ENCODE results near the gene POLR2I.

The POLR2I gene

DNA sequence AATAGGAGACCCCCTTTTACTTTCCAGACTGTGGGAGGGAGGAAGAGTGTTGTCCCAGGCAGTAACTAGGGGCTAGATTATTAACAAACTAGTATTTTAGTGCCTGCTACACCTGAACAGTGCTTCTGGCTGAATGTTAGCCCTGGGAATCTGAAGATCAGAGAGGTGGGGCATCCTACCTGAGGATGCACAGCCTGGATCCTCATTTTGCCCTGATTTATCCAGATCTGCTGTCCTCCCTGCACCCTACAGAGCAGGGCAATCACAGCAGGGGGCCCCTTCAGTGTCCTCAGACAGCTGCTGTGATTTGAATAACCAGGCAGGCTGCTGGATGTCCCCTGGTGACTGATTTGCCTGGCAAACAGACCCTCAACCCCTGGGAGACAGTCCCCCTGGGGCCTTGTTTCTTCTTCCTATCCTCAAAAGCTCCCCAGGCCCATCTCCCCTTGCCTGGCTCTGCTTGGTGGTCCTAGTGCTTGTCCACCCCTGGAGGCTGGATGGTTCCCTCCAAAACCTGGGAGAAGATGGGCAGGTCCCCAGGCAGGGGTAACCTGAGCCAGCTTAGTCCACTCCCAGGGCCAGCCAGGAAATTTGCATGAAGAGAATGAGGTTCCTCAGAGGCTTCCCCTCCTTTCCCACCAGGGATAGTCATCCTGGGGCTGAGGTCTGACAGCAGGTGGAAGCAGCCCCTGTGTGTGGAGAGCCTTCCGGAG is 4.0 kb downstream of the POLR2I start, which contains the start of gene OVOL3:
Gene OVOL3 (plus strand): TSS at position 657 of the 713 bp plus-strand sequence. CDS start 60 bp downstream, outside the sequence.
- no peaks in the 10 kb centered on the region for H3K9me3 ChIP-seq (ENCODE audit: control insufficient read depth in 1 of 2, low read length in 2 of 2)
- H3K27me3 ChIP-seq (ENCODE audit: low read depth, low read length) = no peaks in the 10 kb centered on the region
- H3K4me3 ChIP-seq (ENCODE audit: low read depth in 1 of 2, low read length in 2 of 2) = no peak within 1 kb of the TSS
- peaks cover 4 to 19% of the 10 kb centered on the region in 2 donors for H3K36me3 ChIP-seq (ENCODE audit: control insufficient read depth in 1 of 2, insufficient read depth in 2 of 2, low read length in 2 of 2)
- peaks cover 0 to 13% of the 10 kb centered on the region in 2 donors for H3K4me1 ChIP-seq (ENCODE audit: control insufficient read depth in 1 of 2, insufficient read depth in 2 of 2, low read length in 2 of 2)
- no peak within 1 kb of the TSS for H3K27ac ChIP-seq (ENCODE audit: low read length)

DNA sequence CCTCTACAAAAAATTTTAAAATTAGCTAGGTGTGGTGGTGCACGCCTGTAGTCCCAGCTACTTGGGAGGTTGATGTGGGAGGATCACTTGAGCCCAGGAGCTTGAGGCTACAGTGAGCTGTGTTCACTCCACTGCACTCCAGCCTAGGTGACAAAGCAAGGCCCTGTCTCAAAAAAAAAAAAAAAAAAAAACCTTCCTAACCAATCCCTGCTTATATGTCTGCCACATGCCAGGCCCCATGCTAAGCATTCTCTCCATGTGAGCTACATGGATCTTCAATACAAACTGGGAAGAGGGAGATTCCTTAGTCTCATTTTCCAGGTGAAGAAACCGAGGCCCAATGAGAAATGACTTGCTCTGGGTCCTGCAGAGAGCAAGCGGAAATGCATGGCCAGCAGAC is 6.0 kb downstream of the POLR2I start:
- Histone ChIP-seq H3K27me3 (ENCODE audit: low read depth, low read length) (no peaks in the 10 kb centered on the region), H3K4me1 (ENCODE audit: control insufficient read depth in 1 of 2, insufficient read depth in 2 of 2, low read length in 2 of 2) (peaks cover 0 to 5% of the 10 kb centered on the region in 2 donors), H3K4me3 (ENCODE audit: low read depth in 1 of 2, low read length in 2 of 2) (no peak overlapping the region), H3K36me3 (ENCODE audit: control insufficient read depth in 1 of 2, insufficient read depth in 2 of 2, low read length in 2 of 2) (peaks cover 4 to 19% of the 10 kb centered on the region in 2 donors), H3K27ac (ENCODE audit: low read length) (no peak overlapping the region), H3K9me3 (ENCODE audit: control insufficient read depth in 1 of 2, low read length in 2 of 2) (no peaks in the 10 kb centered on the region)

DNA sequence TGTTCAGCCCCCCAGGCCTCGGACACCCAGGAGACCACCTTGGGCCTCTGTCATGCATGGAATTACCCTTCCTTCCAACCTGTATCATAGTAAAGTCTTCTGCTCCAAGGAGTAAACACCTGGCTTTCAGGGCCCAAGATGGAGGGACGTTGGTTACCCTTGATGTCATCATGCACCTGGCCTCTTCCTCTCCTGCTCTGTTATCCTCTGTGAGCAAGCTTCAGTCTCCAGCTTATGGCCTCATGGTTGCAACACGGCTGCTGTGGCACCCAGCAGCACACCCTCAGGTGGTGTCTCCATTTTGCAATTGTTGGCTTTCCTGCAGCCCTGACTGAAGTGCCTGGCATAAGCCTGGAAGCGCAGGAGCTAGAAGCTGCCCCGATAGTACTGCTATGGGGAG is 7.7 kb downstream of the POLR2I start:
- Histone ChIP-seq H3K27me3 (ENCODE audit: low read depth, low read length) (no peaks in the 10 kb centered on the region), H3K4me3 (ENCODE audit: low read depth in 1 of 2, low read length in 2 of 2) (no peak overlapping the region), H3K27ac (ENCODE audit: low read length) (no peak overlapping the region), H3K36me3 (ENCODE audit: control insufficient read depth in 1 of 2, insufficient read depth in 2 of 2, low read length in 2 of 2) (peaks cover 0 to 9% of the 10 kb centered on the region in 2 donors), H3K9me3 (ENCODE audit: control insufficient read depth in 1 of 2, low read length in 2 of 2) (no peaks in the 10 kb centered on the region), H3K4me1 (ENCODE audit: control insufficient read depth in 1 of 2, insufficient read depth in 2 of 2, low read length in 2 of 2) (no peaks in the 10 kb centered on the region)

DNA sequence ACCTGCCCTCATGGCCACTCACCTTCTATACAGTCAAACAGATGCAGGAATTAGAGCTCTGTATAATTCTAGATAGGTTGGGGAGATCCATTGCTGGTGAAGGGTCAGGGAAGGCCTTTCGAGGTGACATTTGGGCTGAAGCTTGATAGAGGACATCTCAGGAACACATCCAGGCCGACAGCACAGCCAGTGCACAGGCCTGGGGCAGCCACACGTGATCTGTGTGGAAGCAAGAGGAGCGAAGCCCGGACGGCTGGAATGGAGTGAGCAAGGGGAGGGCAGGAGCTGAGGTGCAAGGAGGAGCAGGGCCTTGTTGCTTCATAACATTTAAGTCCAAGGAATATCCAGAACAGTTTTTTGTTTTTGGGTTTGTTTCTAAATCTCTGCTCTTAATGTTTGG is 8.2 kb downstream of the POLR2I start:
- Histone ChIP-seq H3K27ac (ENCODE audit: low read length) (no peak overlapping the region), H3K4me1 (ENCODE audit: control insufficient read depth in 1 of 2, insufficient read depth in 2 of 2, low read length in 2 of 2) (no peaks in the 10 kb centered on the region), H3K27me3 (ENCODE audit: low read depth, low read length) (no peaks in the 10 kb centered on the region), H3K4me3 (ENCODE audit: low read depth in 1 of 2, low read length in 2 of 2) (no peak overlapping the region), H3K36me3 (ENCODE audit: control insufficient read depth in 1 of 2, insufficient read depth in 2 of 2, low read length in 2 of 2) (peaks cover 0 to 5% of the 10 kb centered on the region in 2 donors), H3K9me3 (ENCODE audit: control insufficient read depth in 1 of 2, low read length in 2 of 2) (no peaks in the 10 kb centered on the region)

DNA sequence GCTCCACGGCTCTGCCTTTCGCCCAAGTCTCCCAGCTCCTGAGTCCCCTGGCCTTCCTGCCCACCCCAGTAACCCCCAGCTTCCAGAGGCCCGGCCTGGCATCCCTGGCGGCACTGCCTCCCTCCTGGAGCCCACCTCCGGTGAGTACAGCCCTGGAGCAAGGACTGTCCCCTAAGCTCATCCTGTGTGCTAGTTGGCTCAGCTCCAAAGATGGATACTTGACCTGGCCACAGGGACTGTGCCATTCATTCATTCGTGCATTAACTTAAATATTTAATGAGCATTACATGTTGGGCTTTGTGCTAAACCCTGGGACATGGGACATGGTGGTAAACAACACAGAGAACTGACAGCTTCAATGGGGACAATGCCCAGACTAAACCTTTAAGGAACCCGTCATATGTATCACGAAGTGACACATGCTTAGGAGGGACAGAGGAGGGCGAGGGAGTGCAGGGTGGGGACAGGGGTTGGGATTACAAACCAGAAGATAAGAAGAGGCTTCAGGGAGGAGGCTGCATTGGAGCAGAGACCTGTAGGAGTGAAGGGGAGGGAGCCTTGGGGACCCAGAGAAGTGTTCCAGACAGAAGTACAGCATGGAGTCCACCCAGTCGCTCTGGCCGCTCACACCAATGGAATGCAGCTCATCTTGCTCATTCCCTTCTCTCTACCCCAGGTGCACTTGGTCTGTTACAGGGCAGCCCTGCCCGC is 10.7 kb downstream of the POLR2I start:
- H3K4me1 ChIP-seq (ENCODE audit: control insufficient read depth in 1 of 2, insufficient read depth in 2 of 2, low read length in 2 of 2) = no peaks in the 10 kb centered on the region
- H3K36me3 ChIP-seq (ENCODE audit: control insufficient read depth in 1 of 2, insufficient read depth in 2 of 2, low read length in 2 of 2) = no peaks in the 10 kb centered on the region

DNA sequence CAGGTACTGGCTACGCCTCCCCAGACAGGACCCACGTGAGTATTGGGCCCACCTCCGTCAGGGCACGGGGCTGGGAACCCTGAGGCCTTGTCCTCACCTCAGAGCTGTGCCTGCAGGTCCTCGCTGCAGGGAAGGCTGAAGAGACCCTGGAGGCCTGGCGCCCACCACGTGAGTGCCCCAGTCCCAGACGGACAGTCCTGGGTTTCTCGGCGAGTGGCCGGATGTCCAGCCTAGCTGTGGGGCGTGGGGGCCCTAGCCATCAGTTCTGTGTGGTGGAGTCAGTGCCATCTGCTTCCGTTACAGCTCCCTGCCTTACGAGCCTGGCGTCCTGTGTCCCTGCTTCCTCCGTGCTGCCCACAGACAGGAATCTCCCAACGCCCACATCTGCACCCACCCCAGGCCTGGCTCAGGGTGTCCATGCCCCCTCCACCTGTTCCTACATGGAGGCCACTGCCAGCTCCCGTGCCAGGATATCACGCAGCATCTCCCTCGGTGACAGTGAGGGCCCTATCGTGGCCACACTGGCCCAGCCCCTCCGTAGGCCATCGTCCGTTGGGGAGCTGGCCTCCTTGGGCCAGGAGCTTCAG is 11.5 kb downstream of the POLR2I start:
- Histone ChIP-seq H3K4me3 (ENCODE audit: low read depth in 1 of 2, low read length in 2 of 2) (no peak overlapping the region), H3K36me3 (ENCODE audit: control insufficient read depth in 1 of 2, insufficient read depth in 2 of 2, low read length in 2 of 2) (no peaks in the 10 kb centered on the region), H3K9me3 (ENCODE audit: control insufficient read depth in 1 of 2, low read length in 2 of 2) (no peaks in the 10 kb centered on the region), H3K27me3 (ENCODE audit: low read depth, low read length) (no peaks in the 10 kb centered on the region), H3K27ac (ENCODE audit: low read length) (no peak overlapping the region), H3K4me1 (ENCODE audit: control insufficient read depth in 1 of 2, insufficient read depth in 2 of 2, low read length in 2 of 2) (no peaks in the 10 kb centered on the region)

More for the DNA sequence above, 10.7 kb downstream of the POLR2I start:
- H3K27ac ChIP-seq (ENCODE audit: low read length) = no peak overlapping the region
- H3K27me3 ChIP-seq (ENCODE audit: low read depth, low read length) = no peaks in the 10 kb centered on the region
- H3K9me3 ChIP-seq (ENCODE audit: control insufficient read depth in 1 of 2, low read length in 2 of 2) = no peaks in the 10 kb centered on the region
- no peak overlapping the region for H3K4me3 ChIP-seq (ENCODE audit: low read depth in 1 of 2, low read length in 2 of 2)

DNA sequence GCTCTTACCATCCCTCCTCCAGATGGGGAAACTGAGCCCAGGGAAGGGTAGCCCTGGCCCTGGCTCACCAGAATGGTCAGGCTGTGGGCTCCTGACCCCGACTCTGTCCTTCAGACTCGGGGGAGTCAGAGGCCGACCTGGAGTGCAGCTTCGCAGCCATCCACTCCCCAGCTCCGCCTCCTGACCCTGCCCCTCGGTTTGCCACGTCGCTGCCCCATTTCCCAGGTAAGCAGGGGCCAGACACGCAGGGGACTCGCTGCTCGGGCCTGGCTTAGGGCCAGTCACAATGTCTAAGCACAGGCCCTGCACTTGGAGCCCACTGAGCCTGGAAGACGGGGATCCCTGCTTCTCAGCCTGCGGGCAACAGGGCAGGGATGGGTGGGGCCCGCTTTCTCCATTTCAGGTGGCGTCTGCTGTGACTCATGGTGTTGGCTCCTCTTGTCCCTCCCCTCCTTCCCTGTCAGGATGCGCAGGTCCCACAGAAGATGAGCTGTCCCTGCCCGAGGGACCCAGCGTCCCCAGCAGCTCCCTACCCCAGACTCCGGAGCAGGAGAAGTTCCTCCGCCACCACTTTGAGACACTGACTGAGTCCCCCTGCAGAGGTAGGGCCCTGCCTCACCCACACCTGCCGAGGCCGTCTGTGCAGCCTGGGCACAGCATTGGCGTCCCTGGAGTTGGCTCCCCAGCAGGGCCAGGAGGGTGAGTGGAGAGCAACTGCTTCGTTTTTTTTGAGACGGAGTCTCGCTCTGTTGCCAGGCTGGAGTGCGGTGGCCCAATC is 12.9 kb downstream of the POLR2I start:
- Histone ChIP-seq H3K27ac (ENCODE audit: low read length) (no peak overlapping the region), H3K36me3 (ENCODE audit: control insufficient read depth in 1 of 2, insufficient read depth in 2 of 2, low read length in 2 of 2) (no peaks in the 10 kb centered on the region)

DNA sequence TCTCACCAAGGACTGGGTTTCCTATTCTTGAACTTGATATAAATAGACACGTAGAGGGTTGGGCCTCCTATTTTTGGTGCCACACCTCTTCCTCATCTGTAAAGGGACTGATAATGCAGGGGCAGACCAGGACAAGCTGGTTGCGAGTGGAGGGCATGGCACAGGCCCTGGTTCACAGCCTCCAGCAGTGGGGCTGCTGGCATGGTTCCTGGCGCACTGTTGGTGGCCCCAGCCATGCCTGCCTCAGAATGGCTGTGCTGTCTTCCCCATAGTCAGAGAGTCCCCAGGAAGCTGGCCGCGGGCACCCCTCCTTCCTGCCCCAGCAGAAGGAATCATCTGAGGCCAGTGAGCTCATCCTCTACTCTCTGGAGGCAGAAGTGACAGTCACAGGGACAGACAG is 14.2 kb downstream of the POLR2I start:
- Histone ChIP-seq H3K9me3 (ENCODE audit: control insufficient read depth in 1 of 2, low read length in 2 of 2) (no peaks in the 10 kb centered on the region), H3K27me3 (ENCODE audit: low read depth, low read length) (no peaks in the 10 kb centered on the region), H3K4me1 (ENCODE audit: control insufficient read depth in 1 of 2, insufficient read depth in 2 of 2, low read length in 2 of 2) (no peaks in the 10 kb centered on the region), H3K4me3 (ENCODE audit: low read depth in 1 of 2, low read length in 2 of 2) (no peak overlapping the region), H3K27ac (ENCODE audit: low read length) (no peak overlapping the region), H3K36me3 (ENCODE audit: control insufficient read depth in 1 of 2, insufficient read depth in 2 of 2, low read length in 2 of 2) (no peaks in the 10 kb centered on the region)

More for the DNA sequence above, 12.9 kb downstream of the POLR2I start:
- no peaks in the 10 kb centered on the region for H3K27me3 ChIP-seq (ENCODE audit: low read depth, low read length)
- H3K9me3 ChIP-seq (ENCODE audit: control insufficient read depth in 1 of 2, low read length in 2 of 2) = no peaks in the 10 kb centered on the region
- H3K4me1 ChIP-seq (ENCODE audit: control insufficient read depth in 1 of 2, insufficient read depth in 2 of 2, low read length in 2 of 2) = no peaks in the 10 kb centered on the region
- H3K4me3 ChIP-seq (ENCODE audit: low read depth in 1 of 2, low read length in 2 of 2) = no peak overlapping the region

DNA sequence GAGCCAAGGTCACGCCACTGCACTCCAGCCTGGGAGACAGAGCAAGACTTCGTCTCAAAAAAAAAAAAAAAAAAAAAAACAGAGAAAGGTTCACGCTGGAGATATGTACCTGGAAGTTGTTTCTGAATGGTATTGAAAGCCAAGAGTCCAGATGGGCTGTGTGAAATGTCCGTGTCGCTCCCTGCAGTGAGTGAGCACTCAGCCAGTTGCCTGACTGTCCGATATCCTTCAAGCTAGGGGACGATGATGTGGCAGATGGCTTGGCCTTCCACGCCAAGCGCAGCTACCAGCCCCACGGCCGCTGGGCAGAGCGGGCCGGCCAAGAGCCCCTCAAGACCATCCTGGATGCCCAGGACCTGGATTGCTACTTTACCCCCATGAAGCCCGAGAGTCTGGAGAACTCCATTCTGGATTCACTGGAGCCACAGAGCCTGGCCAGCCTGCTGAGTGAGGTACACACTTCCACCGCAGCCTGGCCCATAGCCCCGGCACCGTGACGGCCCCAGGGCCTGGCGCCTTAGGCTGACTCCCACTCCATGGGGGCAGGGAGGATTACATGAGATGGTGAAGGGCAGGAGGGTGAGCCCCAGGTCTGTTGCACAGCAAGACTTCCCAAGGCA is 15.4 kb downstream of the POLR2I start:
- Histone ChIP-seq H3K36me3 (ENCODE audit: control insufficient read depth in 1 of 2, insufficient read depth in 2 of 2, low read length in 2 of 2) (no peaks in the 10 kb centered on the region), H3K27ac (ENCODE audit: low read length) (no peak overlapping the region), H3K9me3 (ENCODE audit: control insufficient read depth in 1 of 2, low read length in 2 of 2) (no peaks in the 10 kb centered on the region), H3K4me3 (ENCODE audit: low read depth in 1 of 2, low read length in 2 of 2) (no peak overlapping the region), H3K27me3 (ENCODE audit: low read depth, low read length) (no peaks in the 10 kb centered on the region), H3K4me1 (ENCODE audit: control insufficient read depth in 1 of 2, insufficient read depth in 2 of 2, low read length in 2 of 2) (no peaks in the 10 kb centered on the region)

DNA sequence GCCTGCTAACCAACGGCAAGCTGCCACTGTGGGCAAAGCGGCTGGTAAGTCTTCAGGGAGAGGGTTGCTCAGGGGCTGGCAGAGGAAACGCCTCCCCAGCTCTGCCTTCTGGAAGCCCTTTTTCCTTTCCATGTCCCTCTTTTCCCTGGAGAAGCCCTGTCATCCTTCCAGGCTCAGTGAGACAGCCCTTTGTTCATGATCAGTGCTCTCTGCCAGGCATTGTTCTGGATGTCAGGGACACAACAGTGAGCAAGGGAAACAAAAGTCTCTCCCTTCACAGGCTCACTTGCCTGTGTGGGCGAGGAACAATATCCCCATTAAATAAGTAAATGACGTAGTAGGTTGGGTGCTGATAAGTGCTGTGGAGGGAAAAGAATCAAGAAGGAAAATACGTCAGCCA is 17.6 kb downstream of the POLR2I start:
- Histone ChIP-seq H3K9me3 (ENCODE audit: control insufficient read depth in 1 of 2, low read length in 2 of 2) (no peaks in the 10 kb centered on the region), H3K27ac (ENCODE audit: low read length) (no peak overlapping the region), H3K27me3 (ENCODE audit: low read depth, low read length) (no peaks in the 10 kb centered on the region), H3K36me3 (ENCODE audit: control insufficient read depth in 1 of 2, insufficient read depth in 2 of 2, low read length in 2 of 2) (no peaks in the 10 kb centered on the region), H3K4me3 (ENCODE audit: low read depth in 1 of 2, low read length in 2 of 2) (no peak overlapping the region), H3K4me1 (ENCODE audit: control insufficient read depth in 1 of 2, insufficient read depth in 2 of 2, low read length in 2 of 2) (no peaks in the 10 kb centered on the region)

All from muscle layer of duodenum (tissue), 2 donors.